Dedifferentiated amniotic fluid mesenchymal stem cell (primary cell): ENCODE results near the gene SIK1.
"Not testable (repeated sequence)": the region's sequence is repeated elsewhere in the genome, so short reads cannot be mapped to it uniquely, and the experiment has no call there.

Experiments
- DNase-seq: peaks from one replicate; pipeline ENCODE4 v3.0.0-alpha.2; 2016; ENCODE audit errors: extremely low spot score

Gene SIK1

DNA sequence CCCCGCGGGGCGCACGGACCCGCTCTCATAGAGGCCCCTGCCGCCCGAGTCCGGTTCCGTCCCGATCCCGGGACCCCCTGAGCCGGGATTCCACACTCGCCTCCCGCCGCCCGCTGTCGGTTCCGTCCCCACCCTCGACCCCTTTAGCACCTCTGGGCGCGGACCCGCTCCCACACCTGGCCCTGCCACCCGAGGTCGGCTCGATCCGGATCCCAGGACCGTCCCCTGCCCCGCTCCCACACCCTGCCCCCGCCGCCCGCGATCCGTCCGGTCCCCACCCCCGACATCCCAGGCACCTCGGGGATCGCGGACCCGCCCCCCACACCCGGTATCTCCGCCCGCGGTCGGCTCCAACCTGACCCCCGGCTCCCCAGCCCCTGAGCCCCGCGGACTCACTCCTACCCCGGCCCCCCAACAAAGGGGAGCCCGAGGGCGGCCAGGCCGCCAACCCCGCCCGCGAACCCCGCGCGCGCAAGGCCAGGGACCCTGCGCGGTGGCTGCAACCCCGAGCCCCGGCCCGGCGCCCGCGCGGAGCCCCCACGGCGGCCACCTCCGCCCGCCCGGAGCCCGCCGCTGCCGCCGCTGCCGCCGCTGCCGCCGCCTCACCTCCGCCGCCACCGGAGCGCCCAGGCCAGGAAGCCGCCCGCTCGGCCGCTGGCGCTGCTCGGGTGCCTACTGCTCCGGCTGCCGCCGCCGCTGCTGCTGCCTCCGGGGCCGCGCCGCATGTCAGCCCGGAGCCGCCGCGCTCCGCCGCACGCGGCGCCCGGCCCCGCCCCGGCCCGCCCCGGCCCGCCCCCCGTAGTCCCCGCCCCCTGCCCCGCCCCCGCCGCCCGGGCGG is at the start of gene SIK1:
TSS of gene SIK1 (minus strand) at position 728 of the 838 bp plus-strand sequence. CDS start 953 bp downstream, outside the sequence.
- DNase-seq, result not testable (repeated sequence)

GRCh38 chr21:43471597-43472242 is 44.8 kb upstream of the SIK1 start:
- DNase-seq, result not testable (repeated sequence)

- not testable (repeated sequence) for DNase-seq
Measured at GRCh38 chr21:43469719-43470458, 43.0 kb upstream of the SIK1 start.

GRCh38 chr21:43467785-43468184 is 40.9 kb upstream of the SIK1 start:
- DNase-seq, result no peak

GRCh38 chr21:43465159-43465558 is 38.2 kb upstream of the SIK1 start:
- DNase-seq, result not testable (repeated sequence)

DNA sequence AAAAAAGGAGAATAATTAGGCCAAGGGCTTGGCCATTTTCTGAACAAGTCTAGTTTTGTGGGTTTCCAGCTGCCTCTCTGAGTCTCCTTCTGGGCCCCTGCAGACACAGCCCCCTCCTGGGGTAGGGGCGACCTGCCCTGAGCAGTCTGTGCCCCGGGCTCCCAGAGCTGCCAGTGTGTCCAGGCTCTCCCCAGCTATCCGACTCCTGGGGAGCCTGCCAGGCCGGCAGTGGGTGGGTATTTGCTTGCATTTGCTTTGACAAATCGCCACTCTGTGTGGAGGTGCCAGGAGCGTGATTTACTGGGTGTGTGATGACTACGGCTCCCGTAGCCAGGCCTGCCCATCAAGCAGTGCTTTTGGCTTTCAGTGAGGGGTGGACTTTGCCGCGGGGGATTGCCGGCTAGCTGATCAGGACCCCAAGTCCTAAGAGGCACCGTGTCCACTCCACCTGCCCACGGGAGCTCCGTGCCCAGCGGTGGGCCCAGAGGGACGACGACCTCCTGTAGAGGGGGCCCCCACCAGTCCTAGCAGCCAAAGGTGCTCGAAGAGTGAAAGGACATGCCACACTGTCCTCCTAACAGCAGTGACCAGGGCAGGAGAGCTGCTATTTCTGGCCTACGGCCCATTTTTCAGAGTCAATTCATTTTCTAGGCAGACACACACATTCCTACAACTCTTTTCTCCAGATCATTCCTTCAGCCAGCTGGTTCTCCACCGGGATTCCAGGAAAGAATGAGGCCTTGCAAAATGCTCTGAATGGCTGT is 36.7 kb upstream of the SIK1 start:
- not testable (repeated sequence) for DNase-seq

DNA sequence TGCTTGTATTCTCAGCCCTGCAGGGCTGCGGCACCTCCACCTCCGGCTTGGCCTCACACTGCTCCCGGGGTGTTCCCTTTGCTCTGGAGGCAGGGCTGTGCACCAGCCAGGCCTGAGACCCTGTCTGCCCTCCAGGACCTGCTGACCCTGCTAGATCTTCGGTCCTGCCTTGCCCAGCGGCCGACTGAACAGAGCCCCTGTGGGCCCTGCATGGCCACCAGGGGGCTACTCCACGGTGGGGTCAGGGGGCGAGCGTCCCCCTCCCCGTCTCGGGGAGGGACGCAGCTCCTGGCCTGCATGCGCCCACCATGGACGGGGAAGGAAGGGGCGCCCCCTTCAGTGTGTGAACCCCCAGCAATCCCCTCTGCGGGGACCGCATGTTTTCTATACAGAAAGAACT is 36.0 kb upstream of the SIK1 start:
- not testable (repeated sequence) for DNase-seq

DNA sequence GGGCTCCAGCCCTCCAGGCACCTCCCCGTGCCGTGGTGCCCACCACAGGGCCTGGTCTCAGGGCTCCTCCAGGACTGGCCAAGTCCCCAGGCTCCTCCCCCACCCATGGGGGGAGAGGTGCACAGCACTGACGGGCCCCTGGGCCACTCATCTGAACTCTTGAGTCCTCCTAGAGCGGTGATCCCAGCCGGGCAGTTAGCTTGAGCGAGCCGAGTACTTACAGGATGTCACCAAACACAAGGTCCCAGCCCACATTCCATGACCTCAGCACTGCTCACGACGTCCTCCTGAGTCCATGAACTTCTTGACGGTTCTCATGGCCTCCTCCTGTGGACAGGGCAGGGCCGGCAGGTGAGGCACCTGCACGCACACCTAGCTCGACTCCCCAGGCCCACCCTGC is 33.5 kb upstream of the SIK1 start:
- not testable (repeated sequence) for DNase-seq

- not testable (repeated sequence) for DNase-seq
Measured at GRCh38 chr21:43458995-43459394, 32.1 kb upstream of the SIK1 start.

- not testable (repeated sequence) for DNase-seq
Measured at GRCh38 chr21:43456616-43457314, 29.8 kb upstream of the SIK1 start.

DNA sequence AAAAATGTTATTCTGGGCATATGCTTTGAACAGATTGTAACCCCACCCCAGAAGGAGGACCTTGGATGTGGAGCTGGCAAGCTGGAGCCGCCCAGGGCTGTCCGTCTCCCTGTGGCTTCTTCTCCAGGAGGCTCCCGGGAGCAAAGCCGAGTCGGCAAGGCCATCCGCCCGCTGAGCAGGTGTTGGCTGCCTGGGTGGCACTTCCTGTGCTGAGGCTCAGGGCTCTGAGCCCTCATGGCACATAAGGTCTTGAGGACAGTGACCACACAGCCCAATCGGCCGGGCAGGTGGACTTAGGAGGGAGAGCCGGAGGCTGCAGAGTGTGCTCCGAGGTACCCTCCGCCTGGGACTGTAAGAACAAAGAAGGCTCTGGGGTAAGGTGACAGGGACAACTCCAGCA is 28.8 kb upstream of the SIK1 start:
- DNase-seq, result not testable (repeated sequence)

- DNase-seq, result not testable (repeated sequence)
Measured at GRCh38 chr21:43454176-43454575, 27.2 kb upstream of the SIK1 start.

DNA sequence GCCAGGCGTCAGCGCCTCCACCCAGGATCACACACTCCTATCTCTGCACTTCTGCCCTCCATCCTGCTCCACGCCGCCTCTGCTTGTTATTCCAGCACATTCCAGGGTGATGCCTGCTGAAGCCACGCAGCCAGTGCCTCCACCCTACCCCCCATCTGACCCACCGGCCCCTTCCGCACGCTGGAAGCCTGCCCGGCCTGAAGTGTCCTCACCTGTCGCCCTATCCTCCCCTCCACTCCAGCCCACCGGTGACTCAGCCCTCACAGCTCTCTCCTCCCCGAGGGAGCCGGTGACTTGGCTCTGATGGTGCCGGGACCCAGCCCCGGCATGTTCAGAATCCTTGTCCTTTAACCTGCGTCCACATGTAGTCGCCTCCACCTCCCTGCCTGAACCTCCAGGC is 24.9 kb upstream of the SIK1 start:
- DNase-seq, result not testable (repeated sequence)

GRCh38 chr21:43450287-43450686 is 23.4 kb upstream of the SIK1 start:
- not testable (repeated sequence) for DNase-seq

DNA sequence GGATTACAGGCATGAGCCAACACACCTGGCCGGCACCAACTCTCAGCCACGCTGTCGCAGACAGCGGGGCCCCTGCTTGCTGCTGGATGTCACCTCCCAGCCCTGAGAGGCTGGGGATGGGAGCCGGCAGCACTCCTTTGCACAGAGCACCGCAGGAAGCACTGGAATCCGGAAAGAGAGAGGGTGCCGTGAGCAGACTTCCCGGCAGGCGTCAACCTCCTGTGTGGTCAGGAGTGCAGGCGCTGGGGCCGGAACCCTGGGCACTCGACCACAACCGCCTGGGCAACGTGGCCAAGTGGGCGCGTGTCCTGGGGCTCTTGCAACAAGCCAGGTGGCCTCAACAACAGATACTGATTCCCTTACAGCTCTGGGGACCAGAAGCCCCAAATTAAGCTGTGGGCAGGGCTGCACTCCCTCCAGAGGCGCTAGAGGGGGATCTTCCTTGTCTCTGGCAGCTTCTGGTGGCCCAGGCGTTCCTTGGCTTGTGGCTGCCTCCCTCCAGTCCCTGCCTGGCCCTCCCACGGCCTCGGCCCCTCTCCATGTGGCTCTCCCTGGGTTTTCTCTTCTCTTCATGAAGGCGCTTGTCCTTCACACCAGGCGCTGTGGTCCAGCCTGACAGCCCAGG is 20.5 kb upstream of the SIK1 start:
- DNase-seq, result not testable (repeated sequence)

DNA sequence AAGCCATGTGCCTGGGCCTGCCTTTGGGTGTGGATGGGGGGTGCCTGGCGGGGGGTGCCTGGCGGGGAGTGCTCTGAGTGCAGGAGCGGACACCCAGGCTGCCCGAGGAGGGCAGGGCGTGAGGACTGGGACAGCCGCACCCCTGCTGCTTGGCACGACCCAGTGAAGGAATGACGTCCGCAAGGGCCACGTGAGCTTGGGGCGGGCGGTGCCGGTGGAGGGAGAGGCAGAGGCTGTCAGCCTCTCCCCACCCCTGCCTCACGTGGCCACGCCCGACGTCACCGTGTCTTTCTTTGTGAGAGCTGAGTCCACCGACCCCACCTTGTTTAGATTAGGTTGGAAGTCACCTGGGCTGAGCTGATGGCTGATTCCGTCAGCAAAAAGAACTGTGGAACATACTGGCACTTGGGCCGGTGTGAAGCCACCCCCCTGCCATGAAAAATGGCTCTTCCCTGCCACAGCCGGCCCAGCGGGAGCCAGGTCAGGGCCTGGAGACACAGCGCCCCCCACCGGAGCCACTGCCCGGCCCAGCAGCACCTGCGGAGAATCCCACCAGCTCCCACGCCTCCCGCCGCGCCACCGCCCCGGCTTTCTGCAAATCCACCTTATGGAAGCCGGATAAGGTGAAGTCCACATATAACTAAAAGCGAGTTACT is 19.5 kb upstream of the SIK1 start:
- DNase-seq, result not testable (repeated sequence)

DNA sequence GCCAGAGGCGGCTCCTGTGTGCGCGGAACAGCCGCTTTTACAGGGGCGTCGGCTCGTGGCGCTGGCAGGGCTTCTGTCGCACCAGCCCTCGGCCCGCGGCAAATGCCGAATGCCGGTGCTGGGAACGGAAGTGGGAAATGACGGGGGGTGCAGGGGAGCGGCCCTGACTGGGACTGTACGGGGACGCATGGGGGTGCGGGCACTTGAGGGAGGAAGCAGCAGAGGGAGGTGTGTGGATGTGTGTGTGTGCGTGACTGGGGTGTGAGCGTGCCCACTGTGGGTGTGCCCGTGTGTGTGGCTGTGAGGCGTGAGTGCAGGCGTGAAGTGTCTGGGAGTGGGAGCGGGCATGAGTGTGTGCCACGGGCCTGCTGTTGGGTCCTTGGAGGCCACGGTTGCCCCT is 17.6 kb upstream of the SIK1 start:
- DNase-seq, result not testable (repeated sequence)

- DNase-seq, result not testable (repeated sequence)
Measured at GRCh38 chr21:43442571-43442970, 15.6 kb upstream of the SIK1 start.

DNA sequence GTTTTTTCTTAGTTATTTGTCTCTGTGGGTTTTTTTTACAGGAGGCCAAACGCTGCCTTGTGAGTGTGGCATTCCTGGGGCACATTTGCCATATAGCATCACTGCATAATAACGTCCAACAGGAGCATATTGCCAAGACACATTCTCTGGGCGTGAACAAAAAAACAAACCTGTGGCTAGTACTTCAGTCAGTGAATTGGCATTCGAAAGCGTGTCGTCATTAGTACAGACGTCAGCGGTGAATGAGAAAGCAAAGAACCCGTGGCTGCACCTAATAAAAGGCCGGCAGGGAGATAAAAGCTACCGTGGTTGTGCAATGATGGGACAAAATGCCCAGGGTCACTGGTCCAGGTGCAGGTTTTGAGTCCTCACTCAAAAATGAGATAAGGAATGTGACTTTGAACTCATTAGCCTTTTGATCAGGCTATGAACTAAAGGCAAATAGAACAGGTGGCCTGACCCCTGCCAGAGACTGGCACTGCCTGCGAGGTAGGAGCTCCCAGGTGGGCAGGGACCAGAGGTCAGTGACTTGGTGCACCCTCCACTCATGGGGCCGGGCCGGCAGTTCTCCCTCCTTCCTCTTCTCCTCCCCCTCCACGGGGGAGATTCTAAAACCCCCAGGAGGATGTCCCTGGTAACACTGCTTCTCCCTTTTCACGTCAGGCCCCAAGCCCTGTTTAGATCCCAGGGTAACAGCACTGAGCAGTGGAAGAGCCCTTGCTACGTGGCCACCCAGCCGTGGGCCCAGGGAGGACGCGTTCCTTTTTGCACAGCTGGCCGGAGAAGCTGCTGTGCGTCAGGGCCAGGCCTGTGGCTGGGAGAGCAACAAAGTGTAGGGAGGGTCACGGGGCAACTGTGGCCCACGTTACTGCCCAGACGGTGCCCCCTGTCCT is 14.2 kb upstream of the SIK1 start:
- DNase-seq, result not testable (repeated sequence)
